Panc1 (cell line): Measurements from ENCODE around the gene SH3BGR.

Experiments
- POLR2AphosphoS5 ChIP-seq: IDR thresholded peaks from 2 replicates; pipeline ENCODE4 v1.6.1; 2012; ENCODE audit warnings: mild to moderate bottlenecking, low read depth, low read length, moderate library complexity
- SIN3A ChIP-seq: IDR thresholded peaks from 2 replicates; pipeline ENCODE4 v1.6.1; 2012; ENCODE audit warnings: low read depth, mild to moderate bottlenecking, low read length, moderate library complexity, borderline replicate concordance; ENCODE audit not compliant: insufficient read depth
- TF ChIP-seq, protein P1 (sequence below): fragments of 450-650 bp; IDR thresholded peaks from 2 replicates; pipeline ENCODE4 v1.5.1; 2017; ENCODE audit warnings: mild to moderate bottlenecking

DNA sequence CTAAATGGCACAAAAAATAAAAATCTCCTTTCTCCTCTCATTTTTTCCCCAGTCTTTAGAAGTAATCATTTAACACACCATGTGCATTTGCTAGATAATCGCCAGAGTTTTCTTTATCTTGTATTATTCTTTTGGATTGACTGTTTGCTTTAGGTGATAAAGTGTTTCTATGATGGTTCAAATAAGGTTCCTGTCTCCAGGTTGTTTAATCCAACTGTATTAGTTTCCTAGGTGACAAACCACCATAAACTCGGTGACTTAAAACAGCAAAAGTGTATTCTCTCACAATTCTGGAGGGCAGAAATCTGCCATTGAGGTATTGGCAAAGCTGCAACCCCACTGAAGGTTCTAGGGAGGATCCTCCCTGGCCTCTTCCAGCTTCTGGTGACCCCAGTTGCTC lies 109.4 kb downstream of the SH3BGR start:
- TF ChIP-seq, protein P1, sequence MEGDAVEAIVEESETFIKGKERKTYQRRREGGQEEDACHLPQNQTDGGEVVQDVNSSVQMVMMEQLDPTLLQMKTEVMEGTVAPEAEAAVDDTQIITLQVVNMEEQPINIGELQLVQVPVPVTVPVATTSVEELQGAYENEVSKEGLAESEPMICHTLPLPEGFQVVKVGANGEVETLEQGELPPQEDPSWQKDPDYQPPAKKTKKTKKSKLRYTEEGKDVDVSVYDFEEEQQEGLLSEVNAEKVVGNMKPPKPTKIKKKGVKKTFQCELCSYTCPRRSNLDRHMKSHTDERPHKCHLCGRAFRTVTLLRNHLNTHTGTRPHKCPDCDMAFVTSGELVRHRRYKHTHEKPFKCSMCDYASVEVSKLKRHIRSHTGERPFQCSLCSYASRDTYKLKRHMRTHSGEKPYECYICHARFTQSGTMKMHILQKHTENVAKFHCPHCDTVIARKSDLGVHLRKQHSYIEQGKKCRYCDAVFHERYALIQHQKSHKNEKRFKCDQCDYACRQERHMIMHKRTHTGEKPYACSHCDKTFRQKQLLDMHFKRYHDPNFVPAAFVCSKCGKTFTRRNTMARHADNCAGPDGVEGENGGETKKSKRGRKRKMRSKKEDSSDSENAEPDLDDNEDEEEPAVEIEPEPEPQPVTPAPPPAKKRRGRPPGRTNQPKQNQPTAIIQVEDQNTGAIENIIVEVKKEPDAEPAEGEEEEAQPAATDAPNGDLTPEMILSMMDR: no peak
- TF ChIP-seq SIN3A (no peak), POLR2AphosphoS5 (no peak)
